Endothelial cell of umbilical vein (primary cell): ENCODE data around the gene RPL36A.

Source experiments
- JUN ChIP-seq: IDR thresholded peaks from 2 replicates; pipeline ENCODE4 v1.6.1; 2011; ENCODE audit warnings: borderline replicate concordance, low read depth; ENCODE audit not compliant: insufficient read length, insufficient read depth
- POLR2A ChIP-seq: IDR thresholded peaks from 2 replicates; pipeline ENCODE4 v1.6.1; 2012; ENCODE audit warnings: low read depth, mild to moderate bottlenecking, control low read depth, low read length
- POLR2AphosphoS5 ChIP-seq: IDR thresholded peaks from 2 replicates; pipeline ENCODE4 v1.6.1; 2012; ENCODE audit warnings: low read depth, mild to moderate bottlenecking, control low read depth, low read length, moderate library complexity; ENCODE audit not compliant: insufficient read depth
- TF ChIP-seq, protein P1 (sequence below), 2 donors: IDR thresholded peaks; 1 replicate in 1 of 2; 2 replicates in 1 of 2; pipeline ENCODE4 v1.5.1; 2011; ENCODE audit warnings: low read length in 2 of 2, mild to moderate bottlenecking in 2 of 2, moderate library complexity in 2 of 2, control low read depth in 1 of 2, inconsistent platforms in 1 of 2, low read depth in 1 of 2; ENCODE audit not compliant: insufficient read depth in 1 of 2; ENCODE audit errors: extremely low read depth in 1 of 2

DNA sequence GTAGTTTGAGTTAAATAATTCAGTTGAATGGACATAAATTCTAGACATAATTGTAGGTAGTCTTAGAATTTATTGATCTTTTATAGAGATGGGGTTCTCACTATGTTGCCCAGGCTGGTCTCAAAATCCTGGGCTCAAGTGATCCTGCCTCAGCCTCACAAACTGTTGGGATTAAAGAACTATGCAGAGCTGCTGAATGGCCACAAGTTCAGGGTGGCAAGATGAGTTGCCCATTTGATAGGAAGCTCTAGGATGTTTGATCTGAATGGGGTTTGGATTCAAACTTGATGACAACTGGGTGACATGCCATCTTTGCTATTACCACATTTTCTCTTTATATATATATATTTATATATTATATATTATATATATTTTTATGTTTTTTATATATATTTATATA is 3.6 kb downstream of the RPL36A start:
- TF ChIP-seq, protein P1, sequence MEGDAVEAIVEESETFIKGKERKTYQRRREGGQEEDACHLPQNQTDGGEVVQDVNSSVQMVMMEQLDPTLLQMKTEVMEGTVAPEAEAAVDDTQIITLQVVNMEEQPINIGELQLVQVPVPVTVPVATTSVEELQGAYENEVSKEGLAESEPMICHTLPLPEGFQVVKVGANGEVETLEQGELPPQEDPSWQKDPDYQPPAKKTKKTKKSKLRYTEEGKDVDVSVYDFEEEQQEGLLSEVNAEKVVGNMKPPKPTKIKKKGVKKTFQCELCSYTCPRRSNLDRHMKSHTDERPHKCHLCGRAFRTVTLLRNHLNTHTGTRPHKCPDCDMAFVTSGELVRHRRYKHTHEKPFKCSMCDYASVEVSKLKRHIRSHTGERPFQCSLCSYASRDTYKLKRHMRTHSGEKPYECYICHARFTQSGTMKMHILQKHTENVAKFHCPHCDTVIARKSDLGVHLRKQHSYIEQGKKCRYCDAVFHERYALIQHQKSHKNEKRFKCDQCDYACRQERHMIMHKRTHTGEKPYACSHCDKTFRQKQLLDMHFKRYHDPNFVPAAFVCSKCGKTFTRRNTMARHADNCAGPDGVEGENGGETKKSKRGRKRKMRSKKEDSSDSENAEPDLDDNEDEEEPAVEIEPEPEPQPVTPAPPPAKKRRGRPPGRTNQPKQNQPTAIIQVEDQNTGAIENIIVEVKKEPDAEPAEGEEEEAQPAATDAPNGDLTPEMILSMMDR (IDR thresholded peaks at IDR 0.05; ENCODE audit: extremely low read depth in 1 of 2, insufficient read depth in 1 of 2, low read depth in 1 of 2, low read length in 2 of 2): no peak
- no peak for TF ChIP-seq POLR2AphosphoS5
- no peak for TF ChIP-seq POLR2A
- no peak for TF ChIP-seq JUN
